ENCODE measurements around the gene PAFAH2. TPM values are rescaled to one million over a fixed set of nuclear protein-coding genes. Genes with fewer than 3 reads are reported as not detected.

Gene PAFAH2
- total and polyA plus RNA-seq, 8 donors: 0.58 to 25.5 (median 13.0) TPM

DNA sequence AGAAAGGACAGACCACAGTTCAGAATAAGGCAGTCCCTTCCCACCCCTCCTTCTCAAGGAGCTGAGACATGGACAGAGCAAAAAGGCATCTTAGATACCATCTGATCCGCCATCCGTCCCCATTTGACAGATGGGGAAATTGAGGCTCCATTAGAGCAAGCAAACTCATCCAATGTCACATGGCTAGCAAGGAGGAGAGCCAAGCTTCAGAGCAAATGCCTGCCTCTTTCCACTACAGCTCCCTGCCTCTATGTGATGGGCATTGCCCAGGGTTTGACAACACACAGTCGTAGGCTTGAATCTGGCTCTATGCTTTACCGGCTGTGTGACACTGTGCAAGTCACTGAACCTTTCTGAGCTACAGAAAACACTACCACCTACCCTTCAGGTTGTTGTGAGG, 44.1 kb upstream of the PAFAH2 start:
- Histone ChIP-seq H3K9me3 (no peaks in the 10 kb centered on the region), H3K4me1 (peaks cover 14 to 18% (median 17%) of the 10 kb centered on the region in 4 donors), H3K4me3 (no peak overlapping the region), H3K36me3 (no peaks in the 10 kb centered on the region), H3K27me3 (peaks cover 13 to 62% (median 51%) of the 10 kb centered on the region in 3 donors), H3K27ac (no peak overlapping the region)
- DNase-seq: no peak
- WGBS, 5 donors: 58 to 76% (median 65%) methylated on average over 3 to 4 of the region's 4 CpGs
- TF ChIP-seq EP300 (IDR thresholded peaks at IDR 0.05) (no peak), POLR2A (IDR thresholded peaks at IDR 0.05) (no peak), POLR2AphosphoS5 (IDR thresholded peaks at IDR 0.05) (no peak)
- TF ChIP-seq, protein P1, sequence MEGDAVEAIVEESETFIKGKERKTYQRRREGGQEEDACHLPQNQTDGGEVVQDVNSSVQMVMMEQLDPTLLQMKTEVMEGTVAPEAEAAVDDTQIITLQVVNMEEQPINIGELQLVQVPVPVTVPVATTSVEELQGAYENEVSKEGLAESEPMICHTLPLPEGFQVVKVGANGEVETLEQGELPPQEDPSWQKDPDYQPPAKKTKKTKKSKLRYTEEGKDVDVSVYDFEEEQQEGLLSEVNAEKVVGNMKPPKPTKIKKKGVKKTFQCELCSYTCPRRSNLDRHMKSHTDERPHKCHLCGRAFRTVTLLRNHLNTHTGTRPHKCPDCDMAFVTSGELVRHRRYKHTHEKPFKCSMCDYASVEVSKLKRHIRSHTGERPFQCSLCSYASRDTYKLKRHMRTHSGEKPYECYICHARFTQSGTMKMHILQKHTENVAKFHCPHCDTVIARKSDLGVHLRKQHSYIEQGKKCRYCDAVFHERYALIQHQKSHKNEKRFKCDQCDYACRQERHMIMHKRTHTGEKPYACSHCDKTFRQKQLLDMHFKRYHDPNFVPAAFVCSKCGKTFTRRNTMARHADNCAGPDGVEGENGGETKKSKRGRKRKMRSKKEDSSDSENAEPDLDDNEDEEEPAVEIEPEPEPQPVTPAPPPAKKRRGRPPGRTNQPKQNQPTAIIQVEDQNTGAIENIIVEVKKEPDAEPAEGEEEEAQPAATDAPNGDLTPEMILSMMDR (IDR thresholded peaks at IDR 0.05): no peak
- intact Hi-C loops (cut with DNase I; ENCODE audit: low total_unique reads): no loop called here

- intact Hi-C loops (cut with DNase I; ENCODE audit: low total_unique reads): no loop called here
- TF ChIP-seq, protein P1 (IDR thresholded peaks at IDR 0.05): no peak
- no peak for TF ChIP-seq EP300 (IDR thresholded peaks at IDR 0.05)
- TF ChIP-seq POLR2A (IDR thresholded peaks at IDR 0.05): no peak
- no peak for TF ChIP-seq POLR2AphosphoS5 (IDR thresholded peaks at IDR 0.05)
- Histone ChIP-seq H3K27me3 (peaks cover 8 to 61% (median 45%) of the 10 kb centered on the region in 3 donors), H3K36me3 (no peaks in the 10 kb centered on the region), H3K27ac (no peak overlapping the region), H3K4me3 (no peak overlapping the region), H3K9me3 (no peaks in the 10 kb centered on the region), H3K4me1 (peaks cover 13 to 17% (median 16%) of the 10 kb centered on the region in 4 donors)
- no peak for DNase-seq
- 51 to 74% (median 51%) methylated on average over 3 to 7 of the region's 7 CpGs for WGBS, 5 donors
Observed at GRCh38 chr1:26041401-26041800, 43.5 kb upstream of the PAFAH2 start.

GRCh38 chr1:26038904-26039303, 41.0 kb upstream of the PAFAH2 start:
- H3K9me3 ChIP-seq: no peaks in the 10 kb centered on the region
- peaks cover 0 to 47% (median 25%) of the 10 kb centered on the region in 3 donors for H3K27me3 ChIP-seq
- TF ChIP-seq POLR2A (IDR thresholded peaks at IDR 0.05) (no peak), EP300 (IDR thresholded peaks at IDR 0.05) (no peak), POLR2AphosphoS5 (IDR thresholded peaks at IDR 0.05) (no peak)
- TF ChIP-seq, protein P1 (IDR thresholded peaks at IDR 0.05): no peak
- H3K4me3 ChIP-seq: no peak overlapping the region
- H3K4me1 ChIP-seq: peaks cover 16 to 21% (median 20%) of the 10 kb centered on the region in 4 donors
- H3K36me3 ChIP-seq: no peaks in the 10 kb centered on the region
- WGBS, 5 donors: 61 to 86% (median 80%) methylated on average over 5 to 6 of the region's 6 CpGs
- no peak overlapping the region for H3K27ac ChIP-seq
- DNase-seq: no peak
- intact Hi-C loops (cut with DNase I; ENCODE audit: low total_unique reads): loop anchor here (5.0 to 10.0 kb wide), 2 partner anchors 106 to 123 kb away; no protein-coding TSS in a partner anchor

DNA sequence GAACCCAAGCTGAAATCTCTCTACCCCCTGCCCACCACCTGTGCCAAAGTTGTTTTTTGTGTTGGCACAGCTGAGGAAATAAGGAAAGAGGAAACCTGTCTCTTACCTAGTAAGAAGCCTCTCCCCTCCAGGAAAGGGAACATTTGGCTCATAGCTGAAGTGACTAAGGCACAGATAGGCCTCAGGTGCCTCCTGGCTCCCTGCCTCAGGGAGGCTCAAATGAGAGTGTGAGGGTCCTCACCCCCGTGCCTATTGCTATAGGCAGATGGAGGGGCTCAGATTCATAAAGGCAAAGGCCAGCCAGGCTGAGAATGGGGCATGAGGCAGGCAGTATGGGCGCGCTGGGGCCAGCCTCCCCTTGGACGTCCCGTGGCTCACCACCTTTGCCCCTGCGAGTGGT, 40.6 kb upstream of the PAFAH2 start:
- WGBS, 5 donors: 76 to 92% (median 84%) methylated on average over 4 to 6 of the region's 6 CpGs
- H3K9me3 ChIP-seq: no peaks in the 10 kb centered on the region
- no peak overlapping the region for H3K4me3 ChIP-seq
- DNase-seq: no peak
- no peaks in the 10 kb centered on the region for H3K36me3 ChIP-seq
- H3K27me3 ChIP-seq: peaks cover 0 to 42% (median 22%) of the 10 kb centered on the region in 3 donors
- intact Hi-C loops (cut with DNase I; ENCODE audit: low total_unique reads): loop anchor here (5.0 to 10.0 kb wide), 2 partner anchors 106 to 124 kb away; no protein-coding TSS in a partner anchor
- peaks cover 16 to 21% (median 20%) of the 10 kb centered on the region in 4 donors for H3K4me1 ChIP-seq
- H3K27ac ChIP-seq: no peak overlapping the region
- TF ChIP-seq POLR2AphosphoS5 (IDR thresholded peaks at IDR 0.05): no peak
- TF ChIP-seq EP300 (IDR thresholded peaks at IDR 0.05): no peak

- H3K27me3 ChIP-seq: peaks cover 0 to 37% (median 18%) of the 10 kb centered on the region in 3 donors
- intact Hi-C loops (cut with DNase I; ENCODE audit: low total_unique reads): loop anchor here (5.0 to 10.0 kb wide), 2 partner anchors 107 to 124 kb away; no protein-coding TSS in a partner anchor
- no peaks in the 10 kb centered on the region for H3K9me3 ChIP-seq
- H3K36me3 ChIP-seq: no peaks in the 10 kb centered on the region
- no peak overlapping the region for H3K4me3 ChIP-seq
- TF ChIP-seq, protein P1 (IDR thresholded peaks at IDR 0.05): no peak
- no peak for TF ChIP-seq POLR2AphosphoS5 (IDR thresholded peaks at IDR 0.05)
- no peak for TF ChIP-seq EP300 (IDR thresholded peaks at IDR 0.05)
- no peak for TF ChIP-seq POLR2A (IDR thresholded peaks at IDR 0.05)
- no peak overlapping the region for H3K27ac ChIP-seq
- peaks cover 16 to 21% (median 20%) of the 10 kb centered on the region in 4 donors for H3K4me1 ChIP-seq
- no peak for DNase-seq
- WGBS, 5 donors: 71 to 87% (median 77%) methylated on average over 6 of the region's 6 CpGs
Observed at GRCh38 chr1:26037904-26038303, 40.0 kb upstream of the PAFAH2 start.

All from stomach (tissue), 9 donors.